Stimulated activated CD8-positive, alpha-beta memory T cell treated with anti-CD3 and anti-CD28 coated beads, Interleukin-12 subunit alpha, Interleukin-12 subunit beta, amount 100 ng/mL, for 24 hours (primary cell): ENCODE measurements around the gene EMILIN2.
"Not testable (repeated sequence)": the region's sequence is repeated elsewhere in the genome, so short reads cannot be mapped to it uniquely, and the experiment has no call there.

ENCODE experiments used
- DNase-seq: peaks from one replicate; pipeline ENCODE4 v3.0.0-alpha.2; 2020; ENCODE audit errors: extremely low read depth

The EMILIN2 gene

GRCh38 chr18:2845172-2845571 is 1.6 kb upstream of the EMILIN2 start:
- DNase-seq, result no peak

DNA sequence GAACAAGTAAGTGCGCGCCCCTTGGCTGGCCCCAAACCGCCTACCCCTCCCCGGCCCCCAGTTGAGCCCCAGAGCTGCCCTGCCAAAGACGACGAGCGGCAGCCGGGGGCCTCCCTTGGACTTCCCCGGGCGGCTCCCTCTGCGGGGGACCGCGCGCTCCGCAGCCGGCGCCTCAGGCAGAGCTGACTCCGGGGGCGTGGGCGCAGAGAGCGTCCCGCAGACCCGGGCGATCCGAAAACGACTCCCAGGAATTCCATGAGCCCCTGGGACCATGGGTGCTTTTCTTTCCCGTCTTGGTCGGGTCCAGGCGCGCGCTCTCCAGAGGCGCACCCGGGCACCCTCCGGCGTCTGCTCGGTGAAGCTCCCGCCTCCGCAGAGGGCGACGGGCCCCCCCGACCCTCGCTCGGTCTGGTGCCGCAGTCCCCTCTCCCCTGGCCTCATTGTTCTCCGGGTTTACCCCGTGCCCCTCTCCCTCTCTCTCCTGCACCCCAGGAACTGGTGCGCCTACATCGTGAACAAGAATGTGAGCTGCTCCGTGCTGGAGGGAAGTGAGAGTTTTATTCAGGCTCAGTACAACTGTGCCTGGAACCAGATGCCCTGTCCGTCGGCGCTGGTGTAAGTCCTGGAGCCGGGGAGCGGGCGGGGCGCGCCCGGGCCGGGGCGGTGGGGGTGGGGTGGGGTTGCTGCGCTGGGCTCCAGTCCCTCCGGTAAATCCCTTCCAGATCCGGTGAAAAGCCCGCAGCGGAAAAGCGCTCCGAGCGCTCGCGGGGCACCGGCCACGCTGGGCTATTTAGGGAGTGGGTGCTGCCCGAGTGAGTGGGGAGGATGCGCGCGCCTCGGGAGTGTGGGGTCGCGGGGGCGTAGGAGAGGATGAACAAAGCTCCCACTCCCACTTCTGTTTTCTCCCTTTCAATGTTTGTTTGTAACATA is 776 bp downstream of the EMILIN2 start:
- DNase-seq, result no peak

DNA sequence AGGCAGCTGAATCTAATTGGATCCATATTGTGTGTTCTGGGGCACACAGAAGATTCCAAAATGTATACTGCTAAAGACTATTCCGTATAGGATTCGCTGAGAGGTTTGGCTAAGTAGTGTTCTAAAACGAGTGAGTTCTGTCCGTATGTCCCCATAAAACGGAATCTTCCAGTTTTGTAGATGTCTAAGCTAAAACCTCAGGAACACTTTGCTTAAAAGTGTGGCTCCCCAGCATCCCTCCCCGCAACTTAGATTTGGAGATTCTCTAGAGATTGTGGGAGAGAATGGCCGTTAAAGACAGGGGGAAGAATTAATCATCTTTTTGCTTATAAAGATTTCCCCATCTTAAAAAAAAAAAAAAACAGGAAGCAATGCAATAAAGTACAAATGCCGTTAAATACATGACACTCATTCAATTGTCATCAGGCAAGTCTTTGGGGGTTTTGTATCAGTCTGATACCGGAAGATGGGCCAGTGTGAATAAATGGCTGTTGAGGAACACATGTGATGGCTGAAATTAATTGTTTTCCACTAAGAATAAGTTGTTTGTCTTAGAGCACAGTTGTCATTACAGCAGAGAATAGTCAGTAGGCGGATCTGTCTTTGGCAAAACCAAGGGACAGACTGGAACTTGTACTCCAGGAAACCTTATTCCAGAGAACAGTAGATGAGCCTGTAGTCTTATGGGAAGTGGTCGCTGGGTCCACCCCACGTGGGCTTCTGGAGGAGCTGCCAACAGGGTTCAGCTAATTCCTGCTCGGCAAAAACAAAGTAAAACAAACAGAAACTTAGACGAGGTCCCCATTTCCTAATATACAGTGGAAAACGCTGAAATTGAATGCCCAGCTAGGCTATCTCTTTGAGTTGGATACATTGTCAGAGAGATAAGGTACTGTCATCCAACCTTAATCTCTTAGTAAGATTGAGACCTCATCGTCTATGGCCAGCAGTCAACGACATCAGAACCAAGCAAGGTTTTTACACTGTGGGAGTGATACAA is 1.7 kb downstream of the EMILIN2 start:
- no peak for DNase-seq

DNA sequence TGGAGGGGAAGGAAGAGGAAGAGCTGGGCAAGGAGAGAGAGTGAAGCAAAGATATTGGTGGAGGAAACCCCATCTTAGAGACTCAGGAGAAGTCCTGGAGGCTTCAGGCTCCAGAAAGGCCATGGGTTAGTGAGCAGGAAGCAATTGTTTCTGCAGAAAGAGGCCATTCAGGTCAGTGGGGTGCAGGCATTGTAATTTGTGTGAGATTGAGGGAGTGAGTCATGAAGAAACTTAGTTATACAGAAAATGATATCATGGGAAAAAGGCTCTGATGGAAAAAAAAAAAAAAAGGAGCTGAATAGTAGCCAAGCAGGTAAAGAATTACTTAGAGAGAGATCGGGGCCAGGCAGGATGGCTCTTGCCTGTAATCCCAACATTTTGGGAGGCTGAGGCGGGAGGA is 4.0 kb downstream of the EMILIN2 start:
- DNase-seq, result no peak

DNA sequence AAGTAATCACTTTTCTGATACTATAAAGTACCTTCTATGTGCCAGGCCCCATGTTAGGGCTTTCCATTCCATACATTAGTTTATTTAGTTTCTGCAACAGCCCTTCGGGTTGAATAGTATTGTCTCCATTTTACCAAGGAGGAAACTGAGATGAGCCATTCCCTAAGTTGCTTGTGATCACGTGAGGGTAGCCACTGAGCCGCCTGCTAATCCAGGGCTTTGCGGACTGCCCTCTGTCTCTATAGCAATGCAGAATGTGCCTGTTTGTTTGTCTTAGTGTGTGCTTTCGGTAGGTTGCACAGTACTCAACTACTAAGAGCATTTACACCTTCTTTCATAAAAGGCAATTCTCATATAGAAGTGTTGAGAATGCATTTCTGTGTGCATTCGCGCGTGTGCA is 5.0 kb downstream of the EMILIN2 start:
- no peak for DNase-seq

DNA sequence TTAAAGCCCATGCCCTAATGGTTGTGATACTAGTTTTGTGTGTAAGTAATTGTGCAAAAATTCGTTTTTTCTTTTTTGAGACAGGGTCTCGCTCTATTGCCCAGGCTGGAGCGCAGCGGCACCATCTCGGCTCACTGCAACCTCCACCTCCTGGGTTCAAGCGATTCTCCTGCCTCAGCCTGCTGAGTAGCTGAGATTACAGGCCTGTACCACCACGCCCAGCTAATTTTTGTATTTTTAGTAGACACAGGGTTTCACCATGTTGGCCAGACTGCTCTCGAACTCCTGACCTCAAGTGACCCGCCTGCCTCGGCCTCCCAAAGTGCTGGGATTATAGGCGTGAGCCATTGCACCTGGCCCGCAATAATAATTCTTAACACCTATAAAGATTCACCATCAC is 5.7 kb downstream of the EMILIN2 start:
- DNase-seq, result not testable (repeated sequence)

- DNase-seq, result no peak
Measured at GRCh38 chr18:2853173-2853925, 6.5 kb downstream of the EMILIN2 start.

- DNase-seq, result no peak
Measured at GRCh38 chr18:2853926-2854664, 7.3 kb downstream of the EMILIN2 start.

DNA sequence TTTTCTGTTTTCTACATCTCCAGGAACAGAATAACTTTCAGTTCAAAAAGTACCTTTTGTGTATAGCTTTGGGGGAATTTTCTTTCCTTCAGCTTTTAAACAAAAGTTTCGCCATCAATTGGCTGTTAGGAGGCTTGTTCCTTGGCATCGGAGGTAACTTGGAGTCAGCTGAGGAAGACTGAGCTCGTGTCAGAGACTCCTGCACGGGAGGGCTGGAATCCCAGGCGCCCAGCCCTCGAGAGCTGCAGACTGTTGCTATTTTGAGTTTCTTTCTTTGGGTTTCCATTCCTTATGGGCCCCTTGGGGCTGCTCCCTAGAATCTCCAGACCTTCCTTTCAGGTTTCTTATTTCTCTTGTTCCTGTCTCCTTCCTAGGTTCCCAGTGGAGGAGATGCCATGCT is 8.1 kb downstream of the EMILIN2 start:
- DNase-seq, result no peak

- no peak for DNase-seq
Measured at GRCh38 chr18:2855560-2856350, 8.9 kb downstream of the EMILIN2 start.

GRCh38 chr18:2856547-2857170 is 9.9 kb downstream of the EMILIN2 start:
- DNase-seq, result no peak

GRCh38 chr18:2857491-2858131 is 10.8 kb downstream of the EMILIN2 start:
- DNase-seq, result no peak

DNA sequence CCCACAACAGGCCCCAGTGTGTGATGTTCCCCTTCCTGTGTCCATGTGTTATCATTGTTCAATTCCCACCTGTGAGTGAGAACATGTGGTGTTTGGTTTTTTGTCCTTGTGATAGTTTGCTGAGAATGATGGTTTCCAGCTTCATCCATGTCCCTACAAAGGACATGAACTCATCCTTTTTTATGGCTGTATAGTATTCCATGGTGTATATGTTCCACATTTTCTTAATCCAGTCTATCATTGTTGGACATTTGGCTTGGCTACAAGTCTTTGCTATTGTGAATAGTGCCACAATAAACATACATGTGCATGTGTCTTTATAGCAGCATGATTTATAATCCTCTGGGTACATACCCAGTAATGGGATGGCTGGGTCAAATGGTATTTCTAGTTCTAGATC is 13.6 kb downstream of the EMILIN2 start:
- DNase-seq, result not testable (repeated sequence)

DNA sequence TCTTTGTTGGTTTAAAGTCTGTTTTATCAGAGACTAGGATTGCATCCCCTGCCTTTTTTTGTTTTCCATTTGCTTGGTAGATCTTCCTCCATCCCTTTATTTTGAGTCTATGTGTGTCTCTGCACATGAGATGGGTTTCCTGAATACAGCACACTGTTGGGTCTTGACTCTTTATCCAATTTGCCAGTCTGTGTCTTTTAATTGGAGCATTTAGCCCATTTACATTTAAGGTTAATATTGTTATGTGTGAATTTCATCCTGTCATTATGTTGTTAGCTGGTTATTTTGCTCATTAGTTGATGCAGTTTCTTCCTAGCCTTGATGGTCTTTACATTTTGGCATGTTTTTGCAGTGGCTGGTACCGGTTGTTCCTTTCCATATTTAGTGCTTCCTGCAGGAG is 17.2 kb downstream of the EMILIN2 start:
- not testable (repeated sequence) for DNase-seq

GRCh38 chr18:2866465-2866864 is 19.7 kb downstream of the EMILIN2 start:
- DNase-seq, result not testable (repeated sequence)

- no peak for DNase-seq
Measured at GRCh38 chr18:2869207-2869606, 22.4 kb downstream of the EMILIN2 start.

DNA sequence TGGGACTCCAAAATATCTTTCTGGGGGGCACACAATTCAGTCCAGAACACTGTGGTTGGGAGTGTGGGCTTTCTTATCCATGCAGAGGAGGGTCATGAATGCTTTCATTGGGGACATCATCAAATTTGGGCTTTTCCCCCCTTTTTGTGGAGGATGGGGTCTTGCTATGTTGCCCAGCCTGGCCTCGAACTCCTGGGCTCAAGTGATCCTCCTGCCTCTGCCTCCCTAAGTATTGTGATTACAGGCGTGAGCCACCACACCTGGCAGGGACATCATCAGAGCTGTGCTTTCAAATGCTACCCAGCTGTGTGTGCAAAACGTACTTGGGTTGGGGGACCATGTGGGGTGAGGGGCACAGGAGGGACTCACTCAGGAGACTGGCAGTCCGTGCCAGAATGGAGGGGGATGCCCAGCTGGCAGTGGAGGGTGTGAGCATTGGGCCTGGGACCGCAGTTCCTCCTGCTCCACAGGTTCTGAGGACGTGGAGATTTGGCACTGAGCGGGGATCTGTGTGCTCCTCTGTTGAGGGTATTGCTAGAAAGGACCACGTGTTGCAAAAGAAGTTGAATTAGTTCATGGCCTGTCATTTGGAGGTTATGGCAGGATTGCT is 24.4 kb downstream of the EMILIN2 start:
- DNase-seq, result no peak

DNA sequence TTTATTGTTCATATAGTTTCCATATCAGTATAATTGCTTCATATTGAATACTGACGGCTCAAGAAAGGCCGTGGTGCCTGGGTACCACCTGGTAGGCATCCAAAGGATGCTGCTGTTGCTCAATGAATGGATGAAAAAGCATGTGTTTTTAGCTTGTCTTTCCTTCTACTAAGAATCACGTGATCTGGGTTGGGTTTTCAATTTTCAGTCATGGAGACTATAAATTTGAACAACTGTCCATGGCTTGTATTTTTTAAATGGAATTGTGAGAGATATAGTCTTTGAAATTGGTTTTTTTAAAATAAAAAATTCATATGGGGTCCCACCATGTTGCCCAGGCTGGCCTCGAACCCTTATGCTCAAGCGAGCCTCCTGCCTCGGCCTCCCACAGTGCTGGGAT is 25.3 kb downstream of the EMILIN2 start:
- DNase-seq, result no peak

GRCh38 chr18:2874765-2875164 is 28.0 kb downstream of the EMILIN2 start:
- no peak for DNase-seq
